Skeletal muscle satellite cell (primary cell): ENCODE measurements around the gene FBXW10B.
"Not testable (repeated sequence)": the region's sequence is repeated elsewhere in the genome, so short reads cannot be mapped to it uniquely, and the experiment has no call there.

ENCODE experiments used
- H3K27me3 ChIP-seq: 2 replicates; pipeline ENCODE4 v1.7.0; 2013; ENCODE audit warnings: low read length; ENCODE audit not compliant: control insufficient read depth, insufficient read depth
- H3K36me3 ChIP-seq: 2 replicates; pipeline ENCODE4 v1.7.0; 2013; ENCODE audit warnings: mild to moderate bottlenecking, control low read depth, low read length; ENCODE audit not compliant: insufficient read depth
- H3K4me1 ChIP-seq: 2 replicates; pipeline ENCODE4 v1.7.0; 2013; ENCODE audit warnings: low read length; ENCODE audit not compliant: control insufficient read depth, insufficient read depth
- H3K4me2 ChIP-seq: 2 replicates; pipeline ENCODE4 v1.7.0; 2013; ENCODE audit warnings: mild to moderate bottlenecking, low read length
- H3K4me3 ChIP-seq: 2 replicates; pipeline ENCODE4 v1.7.0; 2013; ENCODE audit warnings: low read length
- H3K9ac ChIP-seq: 2 replicates; pipeline ENCODE4 v1.7.0; 2013; ENCODE audit warnings: mild to moderate bottlenecking, low read depth, low read length, moderate library complexity
- H3K9me3 ChIP-seq: replicated peaks from 2 replicates; pipeline ENCODE4 v1.7.0; 2013; ENCODE audit warnings: mild to moderate bottlenecking, control low read depth, low read length

The FBXW10B gene

DNA sequence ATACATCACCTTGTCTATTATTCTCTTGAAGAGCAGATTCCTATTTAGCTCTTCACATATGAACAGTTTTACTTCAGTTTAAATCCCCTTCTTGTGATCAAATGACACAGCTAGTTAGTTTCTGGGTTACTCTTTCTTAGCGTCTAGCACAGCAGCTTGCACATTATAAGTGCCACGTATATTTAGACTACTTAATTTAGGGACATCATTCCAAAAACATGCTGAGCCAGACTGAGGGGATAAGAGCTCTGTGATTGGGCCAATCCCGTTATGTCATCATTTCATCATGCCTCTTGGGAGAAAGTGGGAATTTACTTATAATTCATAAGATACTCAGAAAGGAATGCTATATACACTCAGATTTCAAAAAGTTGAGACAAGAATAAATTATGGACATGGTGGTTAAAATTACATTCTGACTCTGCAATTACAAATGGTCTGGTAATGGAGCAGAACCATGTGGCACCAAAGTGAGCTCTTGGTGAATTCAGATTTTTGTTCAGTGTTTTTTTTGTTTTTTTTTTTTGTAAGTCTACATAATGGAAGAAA lies 4.2 kb upstream of the FBXW10B start:
- H3K27me3 ChIP-seq, H3K9me3 ChIP-seq, H3K4me3 ChIP-seq, H3K9ac ChIP-seq, H3K36me3 ChIP-seq, H3K4me1 ChIP-seq, H3K4me2 ChIP-seq: not testable (repeated sequence)

- H3K9me3 ChIP-seq, H3K27me3 ChIP-seq, H3K4me3 ChIP-seq, H3K36me3 ChIP-seq, H3K4me1 ChIP-seq, H3K4me2 ChIP-seq, H3K9ac ChIP-seq: not testable (repeated sequence)
These were observed 3.8 kb upstream of the FBXW10B start for GRCh38 chr17:15623255-15623654.

DNA sequence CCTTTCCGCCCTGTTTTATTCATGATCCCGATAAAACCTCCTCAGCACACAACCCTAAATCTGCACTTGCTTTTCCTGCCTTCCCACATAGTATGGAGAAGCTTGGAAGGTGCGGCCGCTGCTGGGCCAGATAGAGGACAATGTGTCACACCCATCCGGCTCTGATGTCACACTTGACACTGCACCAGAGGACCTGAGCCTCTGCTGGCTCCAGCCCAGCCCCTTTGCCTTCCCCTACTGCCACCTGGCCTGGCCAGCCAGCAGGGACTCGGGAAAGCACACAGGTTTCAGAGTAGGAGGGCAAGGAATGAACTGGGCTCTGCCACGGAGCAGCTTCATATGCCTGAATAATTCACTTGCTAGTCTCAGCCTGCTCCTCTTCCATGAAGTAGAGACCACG lies 2.6 kb upstream of the FBXW10B start:
- H3K9ac ChIP-seq, H3K9me3 ChIP-seq, H3K36me3 ChIP-seq, H3K4me1 ChIP-seq, H3K4me3 ChIP-seq, H3K4me2 ChIP-seq, H3K27me3 ChIP-seq: not testable (repeated sequence)

DNA sequence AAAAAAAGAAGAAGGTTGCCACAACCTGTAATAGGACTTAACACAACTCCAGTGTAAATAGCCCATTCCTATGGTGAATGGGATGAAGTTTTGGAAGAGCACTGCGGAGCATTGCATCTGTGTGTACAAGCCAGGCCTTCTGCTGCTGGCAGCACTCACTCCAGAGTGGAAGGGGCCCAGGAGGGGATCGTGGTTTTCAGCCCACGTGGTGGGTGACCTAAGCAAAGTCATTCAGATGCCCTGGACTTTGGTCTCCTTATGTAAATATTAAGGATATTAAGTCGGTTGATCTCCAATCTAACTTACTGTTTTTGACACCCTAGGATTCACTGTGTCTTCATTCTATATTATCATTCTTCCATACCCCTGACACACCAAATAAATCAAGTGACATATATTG lies 2.7 kb downstream of the FBXW10B start:
- not testable (repeated sequence) for H3K9me3 ChIP-seq, H3K4me3 ChIP-seq, H3K4me2 ChIP-seq, H3K36me3 ChIP-seq, H3K4me1 ChIP-seq, H3K27me3 ChIP-seq, H3K9ac ChIP-seq

DNA sequence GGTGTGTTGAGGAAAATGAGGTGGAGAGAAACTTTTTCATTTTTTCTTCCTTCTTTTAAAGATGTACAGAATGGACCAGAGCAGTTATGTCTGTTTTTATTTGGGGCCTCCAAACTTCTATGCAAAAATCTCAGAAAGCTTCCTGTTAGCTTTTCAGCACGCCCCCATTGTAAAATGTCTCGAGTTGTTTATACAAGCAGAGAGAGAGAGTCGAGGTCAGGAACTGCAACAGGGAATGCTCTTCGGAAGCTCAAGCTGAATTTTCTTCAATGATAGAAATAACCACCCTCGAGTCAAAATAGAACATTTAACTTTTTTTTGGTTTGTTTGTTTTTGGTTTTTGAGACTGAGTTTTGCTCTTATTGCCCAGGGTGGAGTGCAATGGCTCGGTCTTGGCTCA lies 3.7 kb downstream of the FBXW10B start:
- not testable (repeated sequence) for H3K9me3 ChIP-seq, H3K4me2 ChIP-seq, H3K4me3 ChIP-seq, H3K4me1 ChIP-seq, H3K9ac ChIP-seq, H3K27me3 ChIP-seq, H3K36me3 ChIP-seq

DNA sequence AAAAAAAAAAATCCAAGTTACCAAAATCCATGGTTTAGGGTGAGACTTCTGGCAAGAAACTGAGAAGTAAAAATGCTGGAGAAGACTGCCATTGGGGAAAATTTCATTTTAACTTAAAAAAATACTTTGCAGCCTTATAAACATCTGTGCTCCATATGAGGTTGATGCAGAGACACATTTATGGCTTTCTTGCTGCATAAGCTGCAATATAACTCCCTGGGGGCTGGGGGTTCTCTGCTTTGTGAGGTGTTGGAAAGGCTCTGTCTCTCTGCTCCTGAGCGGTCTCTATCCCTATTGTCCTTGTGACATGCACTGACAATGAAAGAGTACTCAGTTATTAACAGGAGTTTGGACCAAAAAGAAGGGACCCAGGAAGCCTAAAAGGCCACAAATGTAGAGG lies 6.4 kb downstream of the FBXW10B start:
- not testable (repeated sequence) for H3K9me3 ChIP-seq, H3K4me1 ChIP-seq, H3K4me2 ChIP-seq, H3K27me3 ChIP-seq, H3K4me3 ChIP-seq, H3K36me3 ChIP-seq, H3K9ac ChIP-seq

- H3K9me3 ChIP-seq, H3K9ac ChIP-seq, H3K4me2 ChIP-seq, H3K36me3 ChIP-seq, H3K4me3 ChIP-seq, H3K4me1 ChIP-seq, H3K27me3 ChIP-seq: not testable (repeated sequence)
These were observed 26.5 kb downstream of the FBXW10B start for GRCh38 chr17:15592960-15593359.

GRCh38 chr17:15591986-15592385 lies 27.5 kb downstream of the FBXW10B start:
- not testable (repeated sequence) for H3K4me1 ChIP-seq, H3K9me3 ChIP-seq, H3K4me2 ChIP-seq, H3K36me3 ChIP-seq, H3K9ac ChIP-seq, H3K27me3 ChIP-seq, H3K4me3 ChIP-seq

DNA sequence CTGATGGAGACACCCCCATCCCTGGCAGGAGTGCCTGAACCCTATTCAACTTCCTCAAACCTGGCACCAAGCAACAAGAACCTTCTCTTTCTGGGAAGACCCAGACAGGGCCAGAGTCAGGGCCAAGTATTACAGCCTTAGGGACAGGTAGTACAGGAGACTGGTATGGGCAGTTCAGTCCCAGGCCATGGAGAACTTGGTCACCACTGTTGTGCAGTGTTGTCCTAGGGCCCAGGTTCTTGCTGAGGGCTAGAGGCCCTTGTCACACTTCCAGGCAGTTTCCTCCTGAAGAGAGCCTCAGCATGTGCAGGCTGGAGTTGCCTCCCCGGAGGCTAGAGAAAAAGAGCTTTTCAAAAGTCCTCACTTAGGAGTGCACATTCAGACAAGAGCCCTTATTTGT lies 28.7 kb downstream of the FBXW10B start:
- H3K4me2 ChIP-seq, H3K27me3 ChIP-seq, H3K9ac ChIP-seq, H3K9me3 ChIP-seq, H3K4me3 ChIP-seq, H3K4me1 ChIP-seq, H3K36me3 ChIP-seq: not testable (repeated sequence)

DNA sequence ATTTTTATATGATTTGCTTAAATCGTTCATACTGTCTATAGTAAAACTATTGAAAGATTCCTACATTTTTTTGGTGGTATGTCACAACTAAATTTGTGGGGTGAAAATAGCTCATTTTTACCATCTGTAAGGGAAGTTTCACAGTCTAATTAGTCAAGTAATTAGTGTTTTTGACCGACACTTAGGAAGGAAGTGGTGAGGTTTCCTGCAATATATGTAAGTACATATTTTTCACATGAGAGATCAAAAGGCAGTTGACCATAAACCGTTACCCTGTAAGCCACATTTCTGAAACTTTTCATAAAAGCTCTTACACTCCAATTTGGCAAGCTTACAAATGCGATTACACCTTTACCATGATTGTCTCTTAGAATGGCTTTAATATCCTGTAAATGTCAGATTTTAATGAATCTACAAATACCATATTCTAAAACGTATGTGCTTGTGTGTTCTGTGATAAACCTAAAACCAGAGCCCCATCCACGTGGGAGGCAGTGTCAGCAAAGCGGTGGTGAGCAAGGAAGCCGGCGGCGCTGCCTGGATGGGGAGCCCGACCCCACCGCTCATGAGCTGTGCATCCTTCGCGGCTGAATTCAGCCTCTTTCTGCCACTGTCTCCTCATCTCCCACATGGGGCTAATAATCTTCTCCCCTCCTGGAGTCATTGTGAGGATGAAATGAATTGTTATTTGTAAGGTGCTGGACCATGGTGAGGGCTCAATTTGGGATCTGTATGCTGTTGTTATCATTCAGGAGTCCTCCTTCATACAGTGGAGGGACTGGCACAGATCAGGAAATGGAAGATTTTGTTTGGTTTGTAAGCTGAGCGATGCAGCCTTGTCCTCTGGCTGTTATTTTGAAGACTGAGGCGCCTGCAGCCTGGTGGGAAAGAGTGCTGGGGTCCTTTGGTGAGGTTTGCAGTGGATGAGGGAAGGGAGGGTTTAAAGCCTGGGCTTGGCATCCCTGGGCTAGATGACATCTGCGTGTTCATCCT lies 29.7 kb downstream of the FBXW10B start:
- H3K4me3 ChIP-seq, H3K27me3 ChIP-seq, H3K4me2 ChIP-seq, H3K36me3 ChIP-seq, H3K4me1 ChIP-seq, H3K9ac ChIP-seq, H3K9me3 ChIP-seq: not testable (repeated sequence)

GRCh38 chr17:15588017-15588416 lies 31.5 kb downstream of the FBXW10B start:
- not testable (repeated sequence) for H3K36me3 ChIP-seq, H3K4me2 ChIP-seq, H3K4me3 ChIP-seq, H3K27me3 ChIP-seq, H3K9ac ChIP-seq, H3K4me1 ChIP-seq, H3K9me3 ChIP-seq

GRCh38 chr17:15583313-15583712 lies 36.2 kb downstream of the FBXW10B start:
- not testable (repeated sequence) for H3K4me1 ChIP-seq, H3K4me2 ChIP-seq, H3K4me3 ChIP-seq, H3K9ac ChIP-seq, H3K36me3 ChIP-seq, H3K27me3 ChIP-seq, H3K9me3 ChIP-seq
